Peyer's patch (tissue), 4 donors: ENCODE data around the gene ARHGAP24.

Experiments
- POLR2A ChIP-seq, 2 donors: fragments of 450-650 bp; IDR thresholded peaks; one replicate each; pipeline ENCODE4 v1.5.1; 2017; ENCODE audit warnings: antibody characterized with exemption in 2 of 2, mild to moderate bottlenecking in 2 of 2, moderate library complexity in 2 of 2
- TF ChIP-seq, protein P1 (sequence below), 6 experiments: fragments of 450-650 bp in 4 of 6; fragments of 200-600 bp in 2 of 6; sonication (generic) in 1 of 6; IDR thresholded peaks; one replicate each; pipeline ENCODE4 v1.5.1; 2017 to 2019; ENCODE audit warnings: antibody characterized with exemption in 6 of 6, mild to moderate bottlenecking in 3 of 6, moderate library complexity in 1 of 6

DNA sequence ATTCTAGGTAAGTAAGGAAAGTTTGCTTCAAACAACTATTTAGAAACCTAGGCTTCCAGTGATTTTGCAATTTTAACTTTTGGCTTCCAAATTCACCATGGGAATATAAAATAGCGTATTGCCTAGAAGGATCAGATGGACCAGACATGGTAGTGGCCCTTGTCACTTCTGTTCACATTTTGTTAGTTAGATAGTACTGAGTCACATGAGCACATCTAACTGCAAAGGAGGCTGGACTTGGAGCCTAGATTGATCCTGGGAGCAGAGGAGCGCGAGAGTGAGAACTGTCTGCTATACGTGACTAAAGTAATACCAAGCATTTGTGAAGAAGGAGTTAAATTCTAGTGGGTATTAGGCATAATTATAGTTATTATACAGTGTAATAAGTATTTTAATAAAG lies 102.4 kb downstream of the ARHGAP24 start:
- TF ChIP-seq, protein P1, sequence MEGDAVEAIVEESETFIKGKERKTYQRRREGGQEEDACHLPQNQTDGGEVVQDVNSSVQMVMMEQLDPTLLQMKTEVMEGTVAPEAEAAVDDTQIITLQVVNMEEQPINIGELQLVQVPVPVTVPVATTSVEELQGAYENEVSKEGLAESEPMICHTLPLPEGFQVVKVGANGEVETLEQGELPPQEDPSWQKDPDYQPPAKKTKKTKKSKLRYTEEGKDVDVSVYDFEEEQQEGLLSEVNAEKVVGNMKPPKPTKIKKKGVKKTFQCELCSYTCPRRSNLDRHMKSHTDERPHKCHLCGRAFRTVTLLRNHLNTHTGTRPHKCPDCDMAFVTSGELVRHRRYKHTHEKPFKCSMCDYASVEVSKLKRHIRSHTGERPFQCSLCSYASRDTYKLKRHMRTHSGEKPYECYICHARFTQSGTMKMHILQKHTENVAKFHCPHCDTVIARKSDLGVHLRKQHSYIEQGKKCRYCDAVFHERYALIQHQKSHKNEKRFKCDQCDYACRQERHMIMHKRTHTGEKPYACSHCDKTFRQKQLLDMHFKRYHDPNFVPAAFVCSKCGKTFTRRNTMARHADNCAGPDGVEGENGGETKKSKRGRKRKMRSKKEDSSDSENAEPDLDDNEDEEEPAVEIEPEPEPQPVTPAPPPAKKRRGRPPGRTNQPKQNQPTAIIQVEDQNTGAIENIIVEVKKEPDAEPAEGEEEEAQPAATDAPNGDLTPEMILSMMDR (IDR thresholded peaks at IDR 0.05) = no peak
- no peak for TF ChIP-seq POLR2A (IDR thresholded peaks at IDR 0.05)
